ENCODE results near the gene ZNF169. TPM values are rescaled to one million over a fixed set of nuclear protein-coding genes. Genes with fewer than 3 reads are reported as not detected.
"Not testable (repeated sequence)": the region's sequence is repeated elsewhere in the genome, so short reads cannot be mapped to it uniquely, and the experiment has no call there.

Gene ZNF169
- total RNA-seq, 1 donor from 2014 or later, result 6.0 TPM

GRCh38 chr9:94322342-94322940 is 63.3 kb downstream of the ZNF169 start:
- DNase-seq; H3K27me3 ChIP-seq; ATAC-seq; H3K4me1 ChIP-seq; H3K27ac ChIP-seq; H3K36me3 ChIP-seq; H3K9me3 ChIP-seq; H3K4me3 ChIP-seq; intact Hi-C loops (cut with DNase I): not testable (repeated sequence)

GRCh38 chr9:94323153-94323798 is 64.2 kb downstream of the ZNF169 start:
- H3K4me3 ChIP-seq; H3K27ac ChIP-seq; intact Hi-C loops (cut with DNase I); H3K36me3 ChIP-seq; DNase-seq; ATAC-seq; H3K9me3 ChIP-seq; H3K27me3 ChIP-seq; H3K4me1 ChIP-seq: not testable (repeated sequence)

GRCh38 chr9:94325583-94325982 is 66.5 kb downstream of the ZNF169 start:
- H3K27ac ChIP-seq; DNase-seq; H3K27me3 ChIP-seq; H3K4me1 ChIP-seq; H3K36me3 ChIP-seq; H3K9me3 ChIP-seq; intact Hi-C loops (cut with DNase I); H3K4me3 ChIP-seq: not testable (repeated sequence)
- ATAC-seq, result peak; percentile 63

DNA sequence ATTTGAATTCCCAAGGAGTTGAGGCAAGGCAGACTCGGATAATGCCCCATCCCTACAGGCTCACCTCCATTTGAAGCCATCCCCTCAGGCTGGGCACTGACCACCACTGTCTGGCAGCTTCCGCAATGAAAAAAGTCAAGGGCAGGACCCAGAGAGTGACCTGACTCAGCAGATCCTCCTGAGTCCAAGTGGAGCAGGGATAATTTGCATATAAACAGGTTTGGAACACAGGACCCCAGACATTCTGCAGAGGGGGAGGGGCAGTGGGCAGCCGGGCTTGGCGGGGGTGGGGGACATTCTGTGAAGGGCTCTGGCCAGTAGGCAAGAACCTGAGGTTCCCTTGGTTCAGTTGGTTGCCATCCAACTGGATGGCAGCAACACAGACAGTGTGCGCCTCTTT is 69.4 kb downstream of the ZNF169 start, which contains the start of gene NUTM2F:
Gene NUTM2F (minus strand): TSS at position 101 of the 400 bp plus-strand sequence. CDS start 21 bp downstream, at position 80.
- H3K36me3 ChIP-seq; H3K27me3 ChIP-seq; H3K4me1 ChIP-seq; intact Hi-C loops (cut with DNase I); DNase-seq; ATAC-seq; H3K4me3 ChIP-seq; H3K27ac ChIP-seq; H3K9me3 ChIP-seq: not testable (repeated sequence)

DNA sequence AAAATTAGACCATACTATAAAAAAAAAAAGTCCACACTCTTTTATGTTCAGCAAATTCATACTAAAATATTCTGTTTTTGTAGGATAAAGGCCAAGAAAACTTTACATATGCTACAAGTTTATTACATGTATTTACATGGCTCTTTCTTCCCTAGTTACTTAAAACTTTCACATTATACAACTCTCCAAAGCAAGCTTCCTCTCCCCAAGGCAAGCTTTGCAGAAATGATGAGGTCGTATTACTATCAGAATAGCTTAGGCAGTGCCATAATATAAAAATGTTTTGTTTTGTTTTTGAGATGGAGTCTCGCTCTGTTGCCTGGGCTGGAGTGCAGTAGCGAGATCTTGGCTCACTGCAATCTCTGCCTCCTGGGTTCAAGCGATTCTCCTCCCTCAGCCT is 77.3 kb downstream of the ZNF169 start:
- intact Hi-C loops (cut with DNase I); H3K4me1 ChIP-seq; H3K36me3 ChIP-seq; DNase-seq; H3K4me3 ChIP-seq; H3K9me3 ChIP-seq; ATAC-seq; H3K27me3 ChIP-seq; H3K27ac ChIP-seq: not testable (repeated sequence)

- H3K9me3 ChIP-seq; H3K4me3 ChIP-seq; DNase-seq; H3K4me1 ChIP-seq; ATAC-seq; H3K27ac ChIP-seq; intact Hi-C loops (cut with DNase I); H3K27me3 ChIP-seq; H3K36me3 ChIP-seq: not testable (repeated sequence)
These were observed 79.6 kb downstream of the ZNF169 start for GRCh38 chr9:94338723-94339122.

- peak; percentile 61 for ATAC-seq
- H3K36me3 ChIP-seq; H3K9me3 ChIP-seq; H3K4me3 ChIP-seq; H3K27me3 ChIP-seq; intact Hi-C loops (cut with DNase I); H3K27ac ChIP-seq; H3K4me1 ChIP-seq; DNase-seq: not testable (repeated sequence)
These were observed 80.6 kb downstream of the ZNF169 start for GRCh38 chr9:94339657-94340056.

DNA sequence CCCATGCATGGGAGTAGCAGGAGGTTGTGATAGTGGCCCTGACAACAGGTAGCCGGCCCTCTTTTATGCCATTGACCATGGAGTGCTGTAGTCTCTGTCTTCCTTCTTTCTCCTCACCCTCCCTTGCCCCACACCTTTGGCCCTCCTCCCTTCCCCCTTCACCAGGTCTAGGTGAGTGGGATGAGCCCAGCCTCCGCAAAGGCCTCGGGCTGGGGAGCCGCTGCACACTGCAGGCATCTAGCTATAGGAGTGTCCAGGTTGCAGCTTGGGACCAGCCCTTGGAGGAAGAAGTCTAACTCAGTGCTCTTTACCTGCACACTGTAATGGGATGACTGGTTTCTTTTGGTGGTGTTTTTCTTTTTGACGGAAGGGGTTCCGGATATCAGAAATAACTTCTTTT is 81.7 kb downstream of the ZNF169 start:
- intact Hi-C loops (cut with DNase I); H3K4me1 ChIP-seq; DNase-seq; H3K9me3 ChIP-seq; H3K36me3 ChIP-seq; H3K4me3 ChIP-seq; H3K27ac ChIP-seq; H3K27me3 ChIP-seq: not testable (repeated sequence)
- ATAC-seq, result peak; percentile 24

DNA sequence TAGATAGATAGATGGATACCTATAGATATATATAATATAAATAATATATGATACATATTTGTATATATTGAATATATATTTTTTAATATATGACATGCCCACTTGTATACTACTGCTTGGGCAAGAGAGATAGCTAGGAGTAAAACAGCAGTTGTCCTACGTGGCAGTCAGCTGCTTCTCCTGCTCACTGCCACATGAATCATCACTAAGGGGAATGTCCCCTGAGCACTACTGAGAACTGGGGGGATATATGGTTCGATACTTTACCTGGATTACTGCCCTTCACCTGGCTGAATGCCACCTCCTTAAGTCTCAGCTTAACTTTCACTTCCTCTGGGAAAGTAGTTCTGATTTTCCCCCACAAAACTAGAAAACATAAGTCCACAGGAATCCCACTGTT is 82.6 kb downstream of the ZNF169 start:
- H3K4me3 ChIP-seq; H3K27me3 ChIP-seq; ATAC-seq; DNase-seq; intact Hi-C loops (cut with DNase I); H3K4me1 ChIP-seq; H3K36me3 ChIP-seq; H3K27ac ChIP-seq; H3K9me3 ChIP-seq: not testable (repeated sequence)

DNA sequence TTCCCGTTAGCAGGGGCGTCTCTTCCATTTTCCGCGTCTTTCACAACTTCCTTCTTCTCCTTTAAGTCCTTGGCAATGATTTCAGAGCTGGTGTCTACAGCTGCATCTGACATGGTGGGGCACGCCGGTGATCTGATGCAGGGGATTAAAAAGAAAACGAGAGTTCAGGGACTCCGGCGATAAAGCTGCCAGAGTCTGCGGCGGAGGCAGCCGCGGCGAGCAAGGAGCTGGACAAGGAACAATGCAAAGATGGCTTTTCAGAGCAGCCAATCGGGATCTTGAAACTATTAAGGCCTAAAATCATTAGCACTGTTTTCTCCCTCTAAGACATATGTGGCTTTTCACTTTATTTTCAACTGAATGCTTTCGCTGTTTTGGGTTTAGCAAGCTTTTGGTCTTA is 88.4 kb downstream of the ZNF169 start:
- ATAC-seq; H3K4me1 ChIP-seq; H3K9me3 ChIP-seq; DNase-seq; H3K36me3 ChIP-seq; H3K4me3 ChIP-seq; H3K27me3 ChIP-seq; H3K27ac ChIP-seq; intact Hi-C loops (cut with DNase I): not testable (repeated sequence)

GRCh38 chr9:94348754-94349153 is 89.7 kb downstream of the ZNF169 start:
- DNase-seq; H3K36me3 ChIP-seq; H3K27ac ChIP-seq; H3K9me3 ChIP-seq; ATAC-seq; H3K4me1 ChIP-seq; H3K4me3 ChIP-seq; intact Hi-C loops (cut with DNase I); H3K27me3 ChIP-seq: not testable (repeated sequence)

Other genes with a start within 250 kb of the ZNF169 start
- gene PTPDC1, start 174.8 kb upstream of the ZNF169 start, total RNA-seq, result 10.0 TPM
- not detected for gene NUTM2F, start 69.3 kb downstream of the ZNF169 start, total RNA-seq

All from upper lobe of right lung (tissue), 1 donor.